Measurements from ENCODE around the gene KCNIP4. TPM values are rescaled to one million over a fixed set of nuclear protein-coding genes. Genes with fewer than 3 reads are reported as not detected.

Gene KCNIP4
- total and polyA plus RNA-seq, 2 donors from 2014 or later, result 9.8 to 43.9 TPM

GRCh38 chr4:21083413-21083812 is 865.2 kb downstream of the KCNIP4 start:
- TF ChIP-seq, protein P1, sequence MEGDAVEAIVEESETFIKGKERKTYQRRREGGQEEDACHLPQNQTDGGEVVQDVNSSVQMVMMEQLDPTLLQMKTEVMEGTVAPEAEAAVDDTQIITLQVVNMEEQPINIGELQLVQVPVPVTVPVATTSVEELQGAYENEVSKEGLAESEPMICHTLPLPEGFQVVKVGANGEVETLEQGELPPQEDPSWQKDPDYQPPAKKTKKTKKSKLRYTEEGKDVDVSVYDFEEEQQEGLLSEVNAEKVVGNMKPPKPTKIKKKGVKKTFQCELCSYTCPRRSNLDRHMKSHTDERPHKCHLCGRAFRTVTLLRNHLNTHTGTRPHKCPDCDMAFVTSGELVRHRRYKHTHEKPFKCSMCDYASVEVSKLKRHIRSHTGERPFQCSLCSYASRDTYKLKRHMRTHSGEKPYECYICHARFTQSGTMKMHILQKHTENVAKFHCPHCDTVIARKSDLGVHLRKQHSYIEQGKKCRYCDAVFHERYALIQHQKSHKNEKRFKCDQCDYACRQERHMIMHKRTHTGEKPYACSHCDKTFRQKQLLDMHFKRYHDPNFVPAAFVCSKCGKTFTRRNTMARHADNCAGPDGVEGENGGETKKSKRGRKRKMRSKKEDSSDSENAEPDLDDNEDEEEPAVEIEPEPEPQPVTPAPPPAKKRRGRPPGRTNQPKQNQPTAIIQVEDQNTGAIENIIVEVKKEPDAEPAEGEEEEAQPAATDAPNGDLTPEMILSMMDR (IDR thresholded peaks at IDR 0.05; ENCODE audit: borderline replicate concordance, extremely low read depth, insufficient read depth), result no peak
- Histone ChIP-seq H3K27me3 (ENCODE audit: control insufficient read depth, insufficient read depth, low read length) (no peaks in the 10 kb centered on the region), H3K4me1 (ENCODE audit: control insufficient read depth in 2 of 3, insufficient read depth in 2 of 3, low read depth in 1 of 3, low read length in 3 of 3) (no peaks in the 10 kb centered on the region), H3K4me3 (ENCODE audit: low read length in 3 of 3) (no peak overlapping the region), H3K27ac (ENCODE audit: low read depth in 2 of 2, low read length in 2 of 2) (no peak overlapping the region), H3K36me3 (ENCODE audit: control insufficient read depth in 2 of 3, insufficient read depth in 3 of 3, low read length in 3 of 3) (no peaks in the 10 kb centered on the region), H3K9ac (ENCODE audit: low read length in 3 of 3) (no peak overlapping the region), H3K9me3 (ENCODE audit: control insufficient read depth in 2 of 3, insufficient read depth in 1 of 3, low read length in 3 of 3) (peaks cover 0 to 6% (median 0%) of the 10 kb centered on the region in 3 donors)
- FAIRE-seq, result no peak
- intact Hi-C loops (cut with DNase I), result no loop called here
- no peak for DNase-seq

DNA sequence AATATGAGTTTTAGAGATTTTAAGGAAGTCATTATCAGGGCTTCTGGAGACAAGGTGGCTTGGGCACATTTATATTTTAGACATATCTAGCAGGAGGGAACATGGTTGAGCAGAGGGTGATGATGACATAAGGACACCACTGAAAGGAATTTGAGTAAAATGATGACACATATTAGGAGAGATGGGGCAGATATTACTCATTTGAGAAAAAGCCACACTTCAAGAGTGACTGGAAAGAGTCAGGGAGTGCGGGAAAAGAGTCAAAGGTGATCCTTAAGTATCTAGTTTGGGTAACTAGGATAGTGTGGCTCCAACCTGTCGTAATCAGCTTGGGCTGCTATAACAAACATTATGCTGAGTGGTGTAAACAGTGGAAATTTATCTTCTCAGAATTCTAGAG is 870.6 kb downstream of the KCNIP4 start:
- no peak for FAIRE-seq

GRCh38 chr4:21067351-21067750 is 881.2 kb downstream of the KCNIP4 start:
- no peak overlapping the region for H3K27ac ChIP-seq (ENCODE audit: low read depth in 2 of 2, low read length in 2 of 2)
- H3K4me3 ChIP-seq (ENCODE audit: low read length in 3 of 3), result no peak overlapping the region
- peaks cover 0 to 9% (median 0%) of the 10 kb centered on the region in 3 donors for H3K9me3 ChIP-seq (ENCODE audit: control insufficient read depth in 2 of 3, insufficient read depth in 1 of 3, low read length in 3 of 3)
- H3K27me3 ChIP-seq (ENCODE audit: control insufficient read depth, insufficient read depth, low read length), result no peaks in the 10 kb centered on the region
- no peaks in the 10 kb centered on the region for H3K36me3 ChIP-seq (ENCODE audit: control insufficient read depth in 2 of 3, insufficient read depth in 3 of 3, low read length in 3 of 3)
- DNase-seq, result no peak
- no peak overlapping the region for H3K9ac ChIP-seq (ENCODE audit: low read length in 3 of 3)
- FAIRE-seq, result no peak
- intact Hi-C loops (cut with DNase I), result no loop called here
- no peaks in the 10 kb centered on the region for H3K4me1 ChIP-seq (ENCODE audit: control insufficient read depth in 2 of 3, insufficient read depth in 2 of 3, low read depth in 1 of 3, low read length in 3 of 3)
- TF ChIP-seq, protein P1 (IDR thresholded peaks at IDR 0.05; ENCODE audit: borderline replicate concordance, extremely low read depth, insufficient read depth), result no peak

More for the DNA sequence above, 870.6 kb downstream of the KCNIP4 start:
- H3K4me3 ChIP-seq (ENCODE audit: low read length in 3 of 3), result no peak overlapping the region
- no peak overlapping the region for H3K9ac ChIP-seq (ENCODE audit: low read length in 3 of 3)
- no peaks in the 10 kb centered on the region for H3K36me3 ChIP-seq (ENCODE audit: control insufficient read depth in 2 of 3, insufficient read depth in 3 of 3, low read length in 3 of 3)
- TF ChIP-seq, protein P1 (IDR thresholded peaks at IDR 0.05; ENCODE audit: borderline replicate concordance, extremely low read depth, insufficient read depth), result no peak
- no peak for DNase-seq
- H3K27ac ChIP-seq (ENCODE audit: low read depth in 2 of 2, low read length in 2 of 2), result no peak overlapping the region
- H3K27me3 ChIP-seq (ENCODE audit: control insufficient read depth, insufficient read depth, low read length), result no peaks in the 10 kb centered on the region
- H3K9me3 ChIP-seq (ENCODE audit: control insufficient read depth in 2 of 3, insufficient read depth in 1 of 3, low read length in 3 of 3), result peaks cover 0 to 6% (median 0%) of the 10 kb centered on the region in 3 donors
- intact Hi-C loops (cut with DNase I), result no loop called here
- H3K4me1 ChIP-seq (ENCODE audit: control insufficient read depth in 2 of 3, insufficient read depth in 2 of 3, low read depth in 1 of 3, low read length in 3 of 3), result no peaks in the 10 kb centered on the region

- intact Hi-C loops (cut with DNase I), result no loop called here
- no peak overlapping the region for H3K9ac ChIP-seq (ENCODE audit: low read length in 3 of 3)
- DNase-seq (no peak), FAIRE-seq (no peak)
- no peak overlapping the region for H3K4me3 ChIP-seq (ENCODE audit: low read length in 3 of 3)
- no peaks in the 10 kb centered on the region for H3K36me3 ChIP-seq (ENCODE audit: control insufficient read depth in 2 of 3, insufficient read depth in 3 of 3, low read length in 3 of 3)
- no peaks in the 10 kb centered on the region for H3K4me1 ChIP-seq (ENCODE audit: control insufficient read depth in 2 of 3, insufficient read depth in 2 of 3, low read depth in 1 of 3, low read length in 3 of 3)
- no peaks in the 10 kb centered on the region for H3K27me3 ChIP-seq (ENCODE audit: control insufficient read depth, insufficient read depth, low read length)
- TF ChIP-seq, protein P1 (IDR thresholded peaks at IDR 0.05; ENCODE audit: borderline replicate concordance, extremely low read depth, insufficient read depth), result no peak
- peaks cover 0 to 9% (median 0%) of the 10 kb centered on the region in 3 donors for H3K9me3 ChIP-seq (ENCODE audit: control insufficient read depth in 2 of 3, insufficient read depth in 1 of 3, low read length in 3 of 3)
- no peak overlapping the region for H3K27ac ChIP-seq (ENCODE audit: low read depth in 2 of 2, low read length in 2 of 2)
Observed at GRCh38 chr4:21061902-21062301, 886.7 kb downstream of the KCNIP4 start.

All from kidney (tissue), 14 donors.